GM15510 (cell line): Measurements from ENCODE around the gene UBE2J2.

Experiments used
- POLR2A ChIP-seq: IDR thresholded peaks from 3 replicates; pipeline ENCODE4 v1.6.1; 2011; ENCODE audit warnings: borderline replicate concordance; ENCODE audit not compliant: insufficient read length; ENCODE audit errors: extremely low read depth

UBE2J2 gene

DNA sequence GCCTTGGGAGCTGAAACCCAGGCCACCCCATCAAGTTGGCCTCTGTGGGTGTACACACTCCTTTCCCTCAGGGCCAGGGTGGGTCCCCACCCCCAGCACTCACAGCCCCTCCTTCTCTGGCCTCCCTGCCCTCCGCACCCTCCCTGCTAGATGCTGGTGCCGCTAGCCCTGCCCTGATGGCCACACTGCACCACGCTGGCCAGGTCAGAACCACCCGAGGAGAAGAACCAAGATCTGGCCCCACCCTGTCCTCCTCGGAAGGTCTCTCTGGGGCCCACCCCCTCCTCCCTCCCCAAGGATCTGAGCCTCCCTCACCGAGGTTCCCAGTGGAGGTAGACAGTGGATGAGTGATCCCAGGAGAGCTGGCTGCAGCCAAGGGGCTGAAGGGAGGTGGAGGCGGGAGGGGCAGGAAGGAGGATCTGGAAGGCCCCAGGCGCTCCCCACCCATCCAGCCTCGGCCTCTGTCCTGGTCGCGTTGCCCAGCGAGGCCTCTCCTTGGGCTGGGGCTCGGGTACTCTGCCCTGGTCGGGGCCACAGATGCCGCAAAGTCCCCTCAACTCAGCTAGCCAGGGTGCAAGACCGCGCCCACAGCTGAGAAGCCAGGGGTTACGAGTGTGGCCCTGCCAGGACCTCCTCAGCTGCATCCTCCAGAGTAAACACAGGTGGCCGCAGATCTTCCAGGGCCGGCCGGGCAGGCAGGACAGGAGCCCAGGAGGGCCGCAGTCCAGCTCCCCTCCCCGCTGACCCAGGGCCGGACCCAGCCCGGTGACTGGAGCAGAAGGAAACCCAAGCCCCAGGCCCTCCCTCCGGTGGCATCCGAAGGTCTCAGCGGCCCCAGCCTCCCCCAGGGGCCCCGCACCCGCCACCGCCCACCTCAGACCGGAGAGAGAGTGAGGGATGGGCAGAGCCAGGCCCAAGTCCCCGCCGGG lies 36.4 kb downstream of the UBE2J2 start:
- no peak for TF ChIP-seq POLR2A

DNA sequence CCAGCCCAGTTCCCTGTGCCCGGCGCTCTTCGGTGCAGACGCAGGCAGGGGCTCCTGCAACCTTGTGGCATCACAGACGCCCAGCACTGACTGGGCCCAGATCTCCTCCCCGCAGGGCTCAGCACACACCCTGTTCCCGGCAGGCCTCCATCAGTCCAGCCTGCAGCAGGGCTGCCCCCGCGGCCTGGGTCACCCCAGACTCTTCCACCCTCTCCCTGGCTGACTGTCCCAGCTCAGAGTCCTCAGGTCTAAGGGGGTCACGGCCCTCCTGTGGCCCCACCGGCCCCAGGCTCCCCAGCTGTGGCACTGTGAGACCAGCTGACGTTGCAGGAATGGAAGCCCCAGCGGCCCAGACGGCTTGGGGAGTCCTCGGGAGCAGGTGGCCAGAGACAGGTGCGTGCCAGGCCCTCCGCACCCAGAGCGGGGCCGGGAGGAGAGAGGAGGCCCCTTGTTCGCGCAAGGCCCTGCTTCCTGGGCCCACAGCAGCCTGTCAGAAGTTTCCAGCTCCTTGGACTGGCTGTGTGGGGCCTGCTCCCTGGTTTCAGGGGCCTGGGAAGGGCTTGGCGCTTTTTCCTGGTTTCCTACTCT lies 37.4 kb downstream of the UBE2J2 start:
- TF ChIP-seq POLR2A = no peak

DNA sequence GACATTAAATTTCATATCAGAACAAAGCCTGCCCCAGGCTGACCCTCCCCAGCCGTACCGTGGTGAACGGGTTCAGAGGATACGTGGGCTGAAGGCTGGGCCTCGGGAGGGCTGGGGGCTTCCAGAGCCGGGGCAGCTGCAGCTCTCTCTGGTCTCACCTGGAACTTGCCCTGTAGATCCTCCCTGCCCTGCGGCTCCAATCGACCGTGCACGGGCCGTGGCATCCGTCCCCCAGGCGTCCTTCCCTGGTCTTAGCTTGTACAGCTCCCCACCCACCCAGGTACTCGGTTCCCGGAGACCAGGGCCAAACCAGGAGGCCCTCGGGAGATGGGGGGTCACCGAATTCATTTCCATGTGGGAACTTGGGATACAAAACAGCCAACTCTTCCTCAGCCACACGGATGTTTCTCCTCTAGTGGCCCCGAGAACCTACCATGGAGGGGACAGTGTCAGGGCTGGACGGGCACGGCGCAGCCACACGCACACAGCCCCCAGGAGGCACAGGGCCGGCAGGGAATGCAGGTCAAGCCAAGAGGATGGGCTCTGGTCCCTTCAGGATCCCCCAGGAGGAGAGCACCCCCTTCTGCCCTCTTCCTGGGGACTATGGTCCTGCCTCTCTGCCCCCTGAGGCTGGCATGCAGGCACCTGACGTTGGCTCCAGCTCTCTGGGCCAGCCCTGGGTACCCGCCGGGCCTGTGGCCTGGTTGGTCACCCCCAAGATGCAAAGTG lies 38.5 kb downstream of the UBE2J2 start:
- TF ChIP-seq POLR2A = no peak

DNA sequence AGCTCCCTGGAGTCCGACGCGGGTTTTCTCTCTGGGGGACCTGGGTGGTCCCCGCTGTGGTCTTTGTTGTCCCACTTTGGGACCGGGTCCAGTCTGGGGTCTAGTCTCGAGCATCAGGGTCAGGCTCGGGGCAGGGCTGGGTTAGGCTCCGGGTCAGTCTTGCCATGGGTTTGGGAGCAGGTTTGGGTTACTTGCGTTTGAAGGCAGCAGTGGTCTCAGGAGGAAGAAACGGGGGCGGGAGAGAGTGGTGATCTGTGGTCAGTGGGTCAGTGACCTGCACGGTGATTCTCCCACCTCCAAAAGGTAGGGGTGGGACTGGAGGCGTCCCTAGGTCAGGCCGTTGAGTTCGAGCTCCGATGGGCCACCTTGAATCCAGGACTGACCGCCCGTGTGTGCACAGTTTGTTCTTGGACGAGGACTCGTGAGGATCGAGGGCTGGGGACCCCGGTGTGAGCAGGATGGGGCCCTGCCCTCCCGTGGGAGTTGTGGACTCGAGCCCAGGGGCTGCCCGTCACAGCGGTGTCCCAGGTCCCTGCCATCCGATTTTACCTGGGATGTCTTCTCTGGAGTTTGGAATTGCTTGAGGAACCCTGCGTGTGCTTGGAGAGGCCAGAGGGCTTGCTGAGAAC lies 39.4 kb downstream of the UBE2J2 start:
- no peak for TF ChIP-seq POLR2A

DNA sequence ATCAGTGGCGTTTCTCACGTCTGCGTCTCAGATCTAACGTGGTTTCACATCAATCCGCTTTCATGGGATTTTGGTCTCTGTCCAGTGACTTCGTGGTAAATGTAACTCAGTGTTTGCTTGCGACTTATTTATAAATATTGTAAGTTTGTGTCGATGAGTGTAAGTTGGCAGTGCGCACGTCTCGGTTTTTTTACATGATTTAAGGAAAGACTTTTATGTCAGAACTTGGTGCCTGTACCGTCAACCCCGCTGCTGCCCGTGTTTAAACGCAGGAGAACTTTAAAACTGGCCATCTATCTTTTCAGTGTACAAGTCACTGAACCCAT lies 40.1 kb downstream of the UBE2J2 start:
- no peak for TF ChIP-seq POLR2A

DNA sequence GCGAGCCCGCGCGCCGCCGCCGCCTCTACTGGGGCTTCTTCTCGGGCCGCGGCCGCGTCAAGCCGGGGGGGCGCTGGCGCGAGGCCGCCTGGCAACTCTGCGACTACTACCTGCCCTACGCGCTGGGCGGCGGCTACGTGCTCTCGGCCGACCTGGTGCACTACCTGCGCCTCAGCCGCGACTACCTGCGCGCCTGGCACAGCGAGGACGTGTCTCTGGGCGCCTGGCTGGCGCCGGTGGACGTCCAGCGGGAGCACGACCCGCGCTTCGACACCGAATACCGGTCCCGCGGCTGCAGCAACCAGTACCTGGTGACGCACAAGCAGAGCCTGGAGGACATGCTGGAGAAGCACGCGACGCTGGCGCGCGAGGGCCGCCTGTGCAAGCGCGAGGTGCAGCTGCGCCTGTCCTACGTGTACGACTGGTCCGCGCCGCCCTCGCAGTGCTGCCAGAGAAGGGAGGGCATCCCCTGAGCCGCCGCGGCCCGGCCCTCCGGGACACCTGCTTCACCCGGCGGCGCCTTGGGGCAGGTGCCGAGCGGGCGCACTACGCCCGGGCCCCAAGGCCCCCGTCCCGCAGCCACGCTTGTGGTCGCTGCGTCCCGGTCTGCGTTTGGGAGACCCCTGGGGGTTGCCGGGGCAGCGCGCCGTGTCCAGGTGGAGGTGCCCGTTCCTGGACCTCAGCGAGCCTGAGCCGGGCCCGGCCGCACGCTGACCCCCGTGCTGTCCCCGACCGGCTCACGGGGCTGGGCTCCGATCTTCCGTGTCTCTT lies 40.7 kb downstream of the UBE2J2 start:
- TF ChIP-seq POLR2A = no peak

DNA sequence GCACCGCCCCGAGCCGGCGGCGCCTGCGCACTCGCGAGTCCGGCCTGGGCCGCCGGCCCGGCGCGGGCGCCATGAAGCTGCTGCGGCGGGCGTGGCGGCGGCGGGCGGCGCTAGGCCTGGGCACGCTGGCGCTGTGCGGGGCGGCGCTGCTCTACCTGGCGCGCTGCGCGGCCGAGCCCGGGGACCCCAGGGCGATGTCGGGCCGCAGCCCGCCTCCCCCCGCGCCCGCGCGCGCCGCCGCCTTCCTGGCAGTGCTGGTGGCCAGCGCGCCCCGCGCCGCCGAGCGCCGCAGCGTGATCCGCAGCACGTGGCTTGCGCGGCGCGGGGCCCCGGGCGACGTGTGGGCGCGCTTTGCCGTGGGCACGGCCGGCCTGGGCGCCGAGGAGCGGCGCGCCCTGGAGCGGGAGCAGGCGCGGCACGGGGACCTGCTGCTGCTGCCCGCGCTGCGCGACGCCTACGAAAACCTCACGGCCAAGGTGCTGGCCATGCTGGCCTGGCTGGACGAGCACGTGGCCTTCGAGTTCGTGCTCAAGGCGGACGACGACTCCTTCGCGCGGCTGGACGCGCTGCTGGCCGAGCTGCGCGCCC lies 41.4 kb downstream of the UBE2J2 start, which contains the start of gene B3GALT6:
B3GALT6 (plus strand) TSS at position 30 of the 588 bp plus-strand sequence; CDS start at position 72, 42 bp downstream.
- peak; percentile 55 for TF ChIP-seq POLR2A

DNA sequence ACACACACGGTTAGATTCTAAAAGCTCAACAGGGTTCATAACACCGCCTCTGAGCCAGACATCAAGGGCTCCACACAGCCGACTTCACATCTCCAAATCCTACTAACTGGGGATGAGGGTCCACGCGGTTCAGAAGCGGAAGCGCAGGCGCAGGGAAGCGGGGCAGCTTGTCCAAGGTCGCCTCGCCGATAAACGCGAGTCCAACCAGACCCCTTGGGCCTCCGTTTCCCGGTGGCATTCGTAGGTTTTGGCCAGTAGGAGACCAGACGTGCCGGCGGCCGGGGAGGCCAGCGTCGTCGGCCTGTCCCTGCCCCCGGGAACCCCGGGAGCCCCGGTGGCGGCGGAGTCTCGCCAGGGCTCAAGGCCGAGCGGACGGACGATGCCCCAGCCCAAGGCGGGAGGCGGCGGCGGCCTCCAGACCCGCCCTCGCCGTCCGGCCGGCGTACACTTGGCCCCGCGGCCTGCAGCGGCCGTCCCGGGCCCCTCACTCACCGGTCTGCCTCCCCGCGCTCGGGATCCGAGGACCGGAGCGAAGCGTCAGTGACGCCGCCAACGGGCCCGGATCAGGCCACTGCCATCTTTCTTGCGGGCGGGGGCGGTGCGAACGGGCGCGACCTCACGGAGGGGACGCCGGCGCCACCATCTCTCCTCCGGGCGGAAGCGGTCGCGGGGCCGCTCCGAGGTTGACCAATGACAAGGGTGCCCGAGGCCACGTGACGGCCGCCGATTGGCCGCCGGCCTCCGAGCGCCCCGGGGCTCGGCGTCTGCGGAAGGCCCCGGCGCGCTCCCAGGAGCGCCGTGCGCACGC lies 42.0 kb downstream of the UBE2J2 start, which contains the start of gene SDF4:
SDF4 (minus strand) TSS at position 602 of the 808 bp plus-strand sequence. CDS start 3,229 bp downstream, outside the sequence.
- TF ChIP-seq POLR2A = peak; percentile 91

DNA sequence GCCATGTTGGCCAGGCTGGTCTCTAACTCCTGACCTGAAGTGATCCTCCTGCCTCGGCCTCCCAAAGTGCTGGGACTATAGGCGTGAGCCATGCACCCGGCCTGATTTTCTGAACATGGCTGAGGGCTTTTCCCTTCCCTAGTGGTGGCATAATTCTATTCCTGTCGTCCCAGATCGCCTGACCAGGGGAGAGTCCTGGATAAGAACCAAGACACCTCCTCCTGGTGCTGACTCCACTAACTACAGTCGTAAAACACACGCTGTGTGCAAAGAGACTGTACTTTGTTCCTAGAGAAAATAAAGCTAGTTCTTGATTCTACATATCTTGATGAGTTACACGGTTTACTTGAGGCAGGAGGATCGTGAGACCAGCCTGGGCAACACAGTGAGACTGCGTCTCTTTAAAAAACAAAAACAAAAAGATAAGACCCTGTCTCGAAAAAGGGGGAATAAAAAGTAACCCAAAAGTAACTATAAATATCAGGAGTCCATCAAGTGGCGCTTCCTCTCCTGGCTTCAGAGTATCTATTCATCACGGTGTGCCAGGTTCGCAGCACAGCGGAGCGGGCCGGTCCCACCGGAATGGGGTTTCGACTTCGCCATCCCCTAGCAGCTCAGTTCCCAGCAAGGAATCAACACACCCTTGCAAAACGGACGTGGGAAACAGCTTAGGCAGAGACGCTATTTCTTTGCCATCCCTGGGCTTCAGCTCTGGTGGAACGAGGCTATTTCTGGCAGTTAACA lies 42.8 kb downstream of the UBE2J2 start:
- no peak for TF ChIP-seq POLR2A

DNA sequence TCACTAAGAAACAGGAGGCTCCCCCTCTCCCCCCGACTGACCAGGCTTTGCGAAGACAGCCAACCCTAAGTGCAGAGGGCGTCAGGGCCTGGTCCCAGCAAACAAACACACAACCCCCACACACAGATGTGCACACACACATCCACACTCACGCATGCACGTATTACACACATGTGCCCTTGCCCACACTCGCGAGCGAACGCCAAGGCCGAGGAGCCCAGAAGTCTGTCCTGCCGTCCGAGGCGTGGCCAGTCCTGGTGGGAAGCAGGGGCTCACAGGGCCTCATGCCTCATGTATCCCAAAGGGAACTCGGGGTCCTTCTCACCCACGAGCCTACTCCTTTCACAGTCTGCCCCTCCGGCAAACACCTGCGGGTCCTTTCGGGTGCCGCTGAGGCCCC lies 43.9 kb downstream of the UBE2J2 start:
- TF ChIP-seq POLR2A = no peak

DNA sequence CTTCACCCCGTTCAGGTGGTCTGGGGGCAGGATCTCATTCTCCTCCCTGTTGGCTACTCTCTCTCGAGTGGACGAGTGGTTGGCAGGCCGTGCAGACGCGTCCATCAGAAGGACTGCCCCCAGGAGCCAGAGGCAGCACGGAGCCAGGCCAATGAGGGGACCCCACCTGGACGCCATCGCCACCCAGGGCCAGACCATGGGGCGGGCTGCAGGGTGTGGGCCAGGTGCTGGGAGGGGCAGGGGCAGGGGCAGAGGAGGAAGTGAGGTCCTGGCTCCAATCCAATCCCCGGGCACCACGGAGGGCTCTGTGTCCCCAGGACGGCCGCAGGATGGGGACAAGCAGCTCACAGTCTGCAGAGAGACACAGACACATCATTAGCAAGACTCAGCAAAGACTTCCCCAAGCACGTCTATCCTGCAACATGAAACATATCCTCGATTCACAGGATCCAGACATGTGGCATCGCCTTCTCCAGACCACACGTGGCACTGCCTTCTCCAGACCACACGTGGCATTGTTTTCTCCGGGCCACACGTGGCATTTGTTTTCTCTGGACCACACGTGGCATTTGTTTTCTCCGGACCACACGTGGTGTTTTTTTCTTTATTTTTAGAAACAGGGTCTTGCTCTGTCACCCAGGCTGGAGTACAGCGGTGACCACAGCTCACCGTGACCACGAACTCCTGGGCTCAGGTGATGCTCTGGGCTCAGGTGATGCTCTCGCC lies 44.9 kb downstream of the UBE2J2 start:
- TF ChIP-seq POLR2A = no peak

DNA sequence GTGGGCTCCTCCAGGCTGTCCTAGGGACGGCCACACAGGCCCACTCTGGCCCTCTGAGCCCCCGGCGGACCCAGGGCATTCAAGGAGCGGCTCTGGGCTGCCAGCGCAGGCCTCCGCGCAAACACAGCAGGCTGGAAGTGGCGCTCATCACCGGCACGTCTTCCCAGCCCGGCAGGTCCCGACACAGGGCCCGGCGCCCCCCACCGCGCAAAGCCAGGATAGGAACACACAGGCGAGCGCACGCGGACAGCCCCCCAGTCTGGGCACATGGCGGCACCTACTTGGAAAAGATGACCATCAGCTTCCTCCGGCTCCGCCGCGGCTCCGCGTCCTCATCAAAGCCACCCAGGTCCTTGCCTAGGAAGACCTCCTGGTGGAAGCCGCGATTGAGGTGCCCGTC lies 45.5 kb downstream of the UBE2J2 start:
- TF ChIP-seq POLR2A = no peak

DNA sequence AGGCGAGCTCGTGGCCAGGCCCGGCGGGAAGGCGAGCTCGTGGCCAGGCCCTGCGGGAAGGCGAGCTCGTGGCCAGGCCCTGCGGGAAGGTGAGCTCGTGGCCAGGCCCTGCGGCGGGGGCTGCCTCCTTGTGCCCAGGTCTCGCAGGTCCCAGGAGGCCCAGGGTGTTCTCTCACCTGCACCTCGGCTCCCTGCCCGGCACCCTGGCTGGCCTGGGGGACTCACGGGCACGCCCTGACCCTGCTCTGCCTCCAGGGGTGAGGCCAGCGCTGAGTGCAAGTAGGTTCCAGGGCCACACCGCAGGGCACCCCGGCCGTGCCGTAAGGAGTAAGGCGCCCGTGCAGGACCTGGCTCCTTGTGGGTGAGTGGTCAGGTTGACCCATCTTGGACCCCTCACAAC lies 46.3 kb downstream of the UBE2J2 start:
- TF ChIP-seq POLR2A = no peak
